ENCODE results near the gene CASP4.
A peak's percentile ranks its signal among the peaks of the same experiment; 100 is the strongest.
"Not testable (repeated sequence)": the region's sequence is repeated elsewhere in the genome, so short reads cannot be mapped to it uniquely, and the experiment has no call there.

CASP4 gene

DNA sequence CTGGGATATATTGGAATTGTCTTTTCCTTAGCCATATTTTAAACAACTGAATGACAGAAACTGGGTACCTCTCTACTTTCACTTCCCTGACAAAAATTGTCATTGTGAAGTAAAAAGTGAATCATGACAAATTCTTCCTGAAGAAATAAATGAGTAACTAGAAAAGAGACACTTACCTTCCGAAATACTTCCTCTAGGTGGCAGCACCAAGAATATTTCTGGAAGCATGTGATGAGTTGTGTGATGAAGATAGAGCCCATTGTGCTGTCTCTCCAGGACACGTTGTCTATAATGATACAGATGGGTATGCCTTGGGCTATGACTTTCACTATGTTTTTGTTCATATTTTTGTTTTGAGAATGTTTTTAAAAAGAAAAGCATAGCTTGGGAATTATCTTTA, 21.5 kb downstream of the CASP4 start:
- peak; percentile 79 for DNase-seq

- DNase-seq = no peak
Measured at GRCh38 chr11:104944076-104944475, 24.3 kb downstream of the CASP4 start.

GRCh38 chr11:104943561-104943960, 24.8 kb downstream of the CASP4 start:
- DNase-seq = no peak

GRCh38 chr11:104934594-104934993, 33.8 kb downstream of the CASP4 start:
- peak; percentile 20 for DNase-seq

GRCh38 chr11:104934073-104934472, 34.3 kb downstream of the CASP4 start:
- DNase-seq = not testable (repeated sequence)

DNA sequence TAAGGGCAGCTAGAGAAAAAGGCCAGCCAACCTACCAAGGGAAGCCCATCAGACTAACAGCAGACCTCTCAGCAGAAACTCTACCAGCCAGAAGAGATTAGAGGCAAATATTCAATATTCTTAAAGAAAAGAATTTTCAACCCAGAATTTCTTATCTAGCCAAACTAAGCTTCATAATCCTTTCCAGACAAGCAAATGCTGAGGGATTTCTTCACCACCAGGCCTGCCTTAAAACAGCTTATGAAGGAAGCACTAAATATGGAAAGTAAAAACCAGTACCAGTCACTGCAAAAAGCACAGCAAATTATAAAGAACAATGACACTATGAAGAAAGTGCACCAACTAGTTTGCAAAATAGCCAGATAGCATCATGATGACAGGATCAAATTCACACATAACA, 39.6 kb downstream of the CASP4 start:
- DNase-seq = no peak

GRCh38 chr11:104926771-104927611, 41.4 kb downstream of the CASP4 start:
- no peak for DNase-seq

GRCh38 chr11:104925850-104926249, 42.5 kb downstream of the CASP4 start:
- no peak for DNase-seq

DNA sequence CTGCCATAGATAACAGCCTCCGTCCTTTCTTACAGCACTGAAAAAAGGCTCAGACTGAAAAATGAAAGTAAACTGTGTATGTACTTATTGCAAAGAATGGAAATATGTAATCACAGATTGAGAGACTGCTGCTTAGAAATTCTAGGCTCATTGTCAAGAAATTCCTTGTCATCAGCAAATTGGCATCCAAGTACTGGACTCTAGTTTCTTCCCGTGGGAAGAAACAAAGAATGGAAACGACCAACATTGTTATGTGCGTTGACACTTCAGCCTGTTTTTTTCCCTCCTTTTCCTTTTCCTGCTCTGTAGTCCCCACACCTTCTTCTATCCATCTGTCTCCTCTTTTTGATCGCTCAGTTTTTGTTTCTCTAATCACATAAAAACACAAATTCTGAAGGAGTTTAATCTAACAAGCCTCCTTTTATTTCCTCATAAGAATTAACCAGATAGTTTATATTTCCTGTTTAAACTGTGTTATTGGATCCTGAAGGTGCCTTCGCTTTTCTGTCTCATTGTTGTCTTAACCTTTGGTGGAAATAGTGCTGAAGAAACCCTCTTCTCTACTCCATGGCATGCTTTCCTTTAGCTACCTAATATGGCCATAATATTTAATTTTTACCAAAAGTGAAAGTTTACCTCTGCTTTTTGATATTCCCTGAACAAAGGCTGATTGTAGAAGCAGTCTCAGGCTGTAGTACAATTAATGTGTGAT, 50.1 kb downstream of the CASP4 start:
- peak; percentile 49 for DNase-seq

- DNase-seq = no peak
Measured at GRCh38 chr11:104917271-104918112, 50.9 kb downstream of the CASP4 start.

- peak; percentile 46 for DNase-seq
Measured at GRCh38 chr11:104916442-104916841, 51.9 kb downstream of the CASP4 start.

GRCh38 chr11:104912102-104912501, 56.3 kb downstream of the CASP4 start:
- no peak for DNase-seq

GRCh38 chr11:104908186-104908531, 60.2 kb downstream of the CASP4 start:
- no peak for DNase-seq

DNA sequence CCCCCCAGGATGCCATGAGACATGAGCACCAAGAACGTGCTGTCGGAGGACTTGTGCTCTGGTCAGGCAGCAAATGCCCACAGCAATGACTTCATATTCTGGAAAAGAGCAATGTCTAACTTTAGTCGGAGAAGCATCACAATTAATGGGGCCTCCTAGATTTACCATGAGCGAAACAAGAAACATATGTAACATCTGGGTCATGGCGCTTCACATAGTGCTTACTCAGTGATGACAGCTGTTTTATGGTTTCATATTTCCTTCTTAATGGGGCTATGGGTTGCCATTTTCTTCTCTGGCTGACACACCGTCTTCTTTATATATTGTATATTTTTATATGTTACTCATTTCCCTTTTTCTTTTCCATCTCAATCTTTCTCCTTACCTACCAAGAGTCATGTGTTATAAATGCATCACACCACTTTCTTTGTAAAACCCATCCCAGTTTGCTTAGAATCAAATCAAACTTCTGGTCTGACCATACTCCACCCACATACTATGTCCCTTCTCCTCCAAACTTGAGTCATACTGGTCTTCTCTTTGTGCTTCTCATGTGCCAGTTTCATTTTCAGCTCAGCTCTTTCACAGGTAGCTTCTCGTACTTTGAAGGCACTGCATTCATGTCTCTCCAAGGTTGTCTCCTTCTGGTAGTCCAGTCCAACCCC, 60.7 kb downstream of the CASP4 start:
- peak; percentile 48 for DNase-seq

- DNase-seq = no peak
Measured at GRCh38 chr11:104905271-104905670, 63.1 kb downstream of the CASP4 start.

DNA sequence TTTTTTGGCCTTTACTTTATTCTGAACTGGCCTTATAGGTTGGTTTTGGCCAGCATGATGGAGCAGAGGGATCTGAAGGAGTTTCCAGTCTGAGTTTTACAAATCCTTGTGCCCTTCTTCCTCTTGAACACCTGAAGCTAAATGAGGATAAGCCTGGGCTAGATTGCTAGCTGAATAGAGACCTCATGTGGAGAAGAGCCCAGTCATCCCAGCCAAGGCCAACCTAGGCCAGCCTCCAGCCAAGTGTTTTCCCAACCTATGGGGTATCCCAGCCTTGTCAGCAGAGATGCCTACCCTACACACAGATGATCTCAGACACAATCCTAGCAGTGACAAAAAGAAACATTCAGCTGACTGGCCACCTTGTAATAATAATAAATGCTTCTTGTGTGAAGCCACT, 69.1 kb downstream of the CASP4 start:
- DNase-seq = no peak

GRCh38 chr11:104898685-104899013, 69.7 kb downstream of the CASP4 start:
- no peak for DNase-seq

- peak; percentile 28 for DNase-seq
Measured at GRCh38 chr11:104897891-104898684, 70.3 kb downstream of the CASP4 start, which contains the start of gene CASP12. CASP12 (minus strand) TSS chr11:104898460.

GRCh38 chr11:104895634-104896033, 72.7 kb downstream of the CASP4 start:
- DNase-seq = no peak

- no peak for DNase-seq
Measured at GRCh38 chr11:104893876-104894275, 74.5 kb downstream of the CASP4 start.
